Adrenal gland (tissue), 12 donors: ENCODE measurements around the gene ARHGAP18. TPM values are rescaled to one million over a fixed set of nuclear protein-coding genes. Genes with fewer than 3 reads are reported as not detected.

Experiments
- DNase-seq, 7 donors: peaks; one replicate each; pipeline ENCODE4 v3.0.0-alpha.2; 2019 to 2020
- H3K27ac ChIP-seq, 5 donors: fragments of 200-600 bp; sonication (generic) in 4 of 5; 1 replicate in 3 of 5; 2 replicates in 2 of 5; pipeline versions ENCODE4 v1.5.1 to v1.8.0; 2016 to 2020; ENCODE audit warnings: mild to moderate bottlenecking in 1 of 5
- H3K27me3 ChIP-seq: fragments of 200-600 bp; 2 replicates; pipeline ENCODE4 v1.8.0; 2021
- H3K36me3 ChIP-seq, 2 donors: fragments of 200-600 bp; replicated peaks in 1 of 2; 1 replicate in 1 of 2; 2 replicates in 1 of 2; pipeline versions ENCODE4 v1.5.1 to v1.8.0; 2018 to 2022
- H3K4me1 ChIP-seq, 2 donors: fragments of 200-600 bp; replicated peaks in 1 of 2; 1 replicate in 1 of 2; 2 replicates in 1 of 2; pipeline versions ENCODE4 v1.5.1 to v1.8.0; 2018 to 2021
- H3K4me3 ChIP-seq, 4 donors: fragments of 200-600 bp; sonication (generic) in 3 of 4; one replicate each; pipeline ENCODE4 v1.5.1; 2016 to 2018
- H3K9me3 ChIP-seq, 3 donors: fragments of 200-600 bp; sonication (generic) in 1 of 3; replicated peaks in 1 of 3; 1 replicate in 2 of 3; 2 replicates in 1 of 3; pipeline versions ENCODE4 v1.5.1 to v1.8.0; 2016 to 2021
- CTCF ChIP-seq, 6 experiments: fragments of 450-650 bp in 4 of 6; fragments of 200-600 bp in 2 of 6; sonication (generic) in 1 of 6; IDR thresholded peaks; 1 replicate in 5 of 6; 2 replicates in 1 of 6; pipeline versions ENCODE4 v1.5.1 to v1.8.0; 2016 to 2021; ENCODE audit warnings: antibody characterized with exemption in 6 of 6, mild to moderate bottlenecking in 2 of 6, moderate library complexity in 1 of 6
- POLR2A ChIP-seq, 2 donors: fragments of 450-650 bp; IDR thresholded peaks; one replicate each; pipeline ENCODE4 v1.6.1; 2017; ENCODE audit warnings: antibody characterized with exemption in 2 of 2, mild to moderate bottlenecking in 2 of 2, moderate library complexity in 1 of 2
- WGBS, 4 donors: extraction: QIAGEN DNeasy Blood & Tissue Kit in 2 of 4; methylation state at CpG; one replicate each; pipeline versions ENCODE4 v1.1.5 to v1.1.7; 2013 to 2017; 5-methylcytosine and 5-hydroxymethylcytosine counted together
- intact Hi-C, 2 donors: fragments of 100-400 bp; cut with DNase I; formaldehyde crosslinking; loops; one replicate each; pipeline versions ENCODE4 v1.14.1 to v1.15.0; 2022 to 2023
- polyA plus RNA-seq, 3 donors: library from polyadenylated mRNA; stranded (reverse); fragments of 200-250 nt in 2 of 3; fragments of 350-450 nt in 1 of 3; fragmentation: Illumina TruSeq in 1 of 3; extraction: RNeasy Lipid Tissue Mini Kit (QIAGEN cat#74804) in 1 of 3; gene quantifications; one replicate each; pipeline ENCODE4 v1.2.3, GENCODE V29; 2013 to 2014
- total RNA-seq, 9 donors: library from RNA; depleted of rRNA in 4 of 9; stranded (reverse); fragments of >200 nt in 4 of 9; fragments of 120-200 nt in 1 of 9; fragmentation: NEBNext Ultra II Directional in 1 of 9; extraction: Animal tissue kit (Norgen Biotek cat#: 25700) in 1 of 9; gene quantifications; one replicate each; pipeline versions ENCODE4 v1.1.0 to v1.2.4, GENCODE V29; 2013 to 2023
- donor health status: healthy with polysubstance abuse.
- donor health status: Bipolar disorder and iron deficiency.
- donor health status: DM: yes; HTN: yes; CAD: no.
- donor health status: DM: no; HTN: no; CAD: no.
- donor health status: DM: no; HTN: no; CAD: no.
- donor health status: DM: yes; HTN: yes; CAD: no.

The ARHGAP18 gene
- total and polyA plus RNA-seq, 12 donors = 22.0 to 101 (median 75.8) TPM

DNA sequence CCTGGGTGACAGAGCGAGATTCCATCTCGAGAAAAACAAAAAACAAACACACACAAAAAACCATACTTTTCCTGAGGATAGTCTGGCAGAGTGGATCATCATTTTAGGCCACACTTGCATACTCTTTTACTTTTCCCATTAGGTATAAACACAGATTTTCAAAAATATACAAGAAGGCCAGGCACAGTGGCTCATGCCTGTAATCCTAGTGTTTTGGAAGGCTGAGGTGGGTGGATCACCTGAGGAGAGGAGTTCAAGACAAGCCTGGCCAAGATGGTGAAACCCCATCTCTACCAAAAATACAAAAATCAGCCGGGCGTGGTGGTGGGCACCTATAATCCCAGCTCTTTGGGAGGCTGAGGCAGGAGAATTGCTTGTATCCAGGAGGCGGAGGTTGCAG lies 85.5 kb downstream of the ARHGAP18 start:
- TF ChIP-seq POLR2A (IDR thresholded peaks at IDR 0.05) = no peak
- TF ChIP-seq CTCF (IDR thresholded peaks at IDR 0.05) = no peak
- intact Hi-C loops = no loop called here
- peaks cover 0 to 15% of the 10 kb centered on the region in 2 donors for H3K36me3 ChIP-seq
- no peaks in the 10 kb centered on the region for H3K4me1 ChIP-seq
- H3K27me3 ChIP-seq = no peaks in the 10 kb centered on the region
- DNase-seq = no peak
- no peak overlapping the region for H3K4me3 ChIP-seq
- H3K9me3 ChIP-seq = no peaks in the 10 kb centered on the region
- WGBS, 4 donors = 86 to 99% (median 95%) methylated on average over 5 of the region's 5 CpGs
- no peak overlapping the region for H3K27ac ChIP-seq

- no peak overlapping the region for H3K4me3 ChIP-seq
- no peaks in the 10 kb centered on the region for H3K4me1 ChIP-seq
- H3K27ac ChIP-seq = no peak overlapping the region
- H3K27me3 ChIP-seq = no peaks in the 10 kb centered on the region
- intact Hi-C loops = no loop called here
- WGBS, 4 donors = 74 to 86% (median 82%) methylated on average over 3 of the region's 3 CpGs
- TF ChIP-seq CTCF (IDR thresholded peaks at IDR 0.05) = no peak
- no peak for TF ChIP-seq POLR2A (IDR thresholded peaks at IDR 0.05)
- no peak for DNase-seq
- peaks cover 0 to 6% of the 10 kb centered on the region in 2 donors for H3K36me3 ChIP-seq
- no peaks in the 10 kb centered on the region for H3K9me3 ChIP-seq
These were observed 86.8 kb downstream of the ARHGAP18 start for GRCh38 chr6:129623008-129623732.

GRCh38 chr6:129621252-129621651 lies 88.7 kb downstream of the ARHGAP18 start:
- H3K27ac ChIP-seq = no peak overlapping the region
- intact Hi-C loops = no loop called here
- DNase-seq = no peak
- H3K4me3 ChIP-seq = no peak overlapping the region
- H3K36me3 ChIP-seq = peaks cover 0 to 6% of the 10 kb centered on the region in 2 donors
- no peaks in the 10 kb centered on the region for H3K4me1 ChIP-seq
- WGBS, 4 donors = 91 to 97% (median 96%) methylated on average over 4 of the region's 4 CpGs
- peak in 3 of 6 experiments; percentile 14 to 35 (median 21) for TF ChIP-seq CTCF (IDR thresholded peaks at IDR 0.05)
- no peak for TF ChIP-seq POLR2A (IDR thresholded peaks at IDR 0.05)
- no peaks in the 10 kb centered on the region for H3K9me3 ChIP-seq
- no peaks in the 10 kb centered on the region for H3K27me3 ChIP-seq

DNA sequence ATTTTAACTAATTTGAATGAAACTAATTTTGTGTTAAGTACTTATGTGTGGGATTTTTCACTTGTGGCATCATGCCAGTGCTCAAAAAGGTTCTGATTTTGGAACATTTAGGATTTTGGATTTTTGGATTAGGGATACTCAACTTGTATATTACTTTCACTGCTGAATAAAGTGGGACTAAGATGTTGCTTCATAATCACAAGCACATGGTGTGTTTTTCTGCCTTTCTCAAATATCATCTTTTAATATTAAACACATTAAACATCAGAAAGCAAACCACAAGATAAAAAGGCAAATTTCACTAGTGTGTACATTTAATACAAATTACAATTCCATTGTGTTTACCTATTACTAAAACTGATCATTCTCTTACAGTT lies 89.8 kb downstream of the ARHGAP18 start:
- TF ChIP-seq CTCF (IDR thresholded peaks at IDR 0.05) (no peak), POLR2A (IDR thresholded peaks at IDR 0.05) (no peak)
- no peaks in the 10 kb centered on the region for H3K9me3 ChIP-seq
- H3K36me3 ChIP-seq = peaks cover 0 to 6% of the 10 kb centered on the region in 2 donors
- no peak overlapping the region for H3K27ac ChIP-seq
- no peak overlapping the region for H3K4me3 ChIP-seq
- no peak for DNase-seq
- intact Hi-C loops = no loop called here
- no peaks in the 10 kb centered on the region for H3K4me1 ChIP-seq
- no peaks in the 10 kb centered on the region for H3K27me3 ChIP-seq
